ENCODE measurements around the gene CARF. TPM values are rescaled to one million over a fixed set of nuclear protein-coding genes. Genes with fewer than 3 reads are reported as not detected.

CARF gene
- 16.1 TPM for total RNA-seq

GRCh38 chr2:202911512-202912341 is at the start of gene CARF, which contains the start of gene WDR12:
CARF (plus strand) TSS chr2:202912275; CDS start chr2:202941903, 29,628 bp downstream.
WDR12 (minus strand) TSS chr2:202911673; CDS start chr2:202911476, 197 bp downstream.

GRCh38 chr2:202871300-202872141 is 40.6 kb upstream of the CARF start, which contains the start of gene ICA1L:
ICA1L (minus strand) TSS chr2:202871766; CDS start chr2:202829009, 42,757 bp downstream.

GRCh38 chr2:203014456-203015199 is 102.6 kb downstream of the CARF start, which contains the start of gene NBEAL1:
NBEAL1 (plus strand) TSS chr2:203014875; CDS start chr2:203016385, 1,510 bp downstream.

Small RNA genes within 50 kb of the gene (small RNA-seq; reads per million reads assigned to genes)
- not detected for gene AC010900.2 (ENCODE audit: low replicate concordance)

Other genes starting within 250 kb of the CARF start
- 20.7 TPM for gene ICA1L, start 40.5 kb upstream of the CARF start, total RNA-seq
- gene WDR12, start 602 bp upstream of the CARF start, total RNA-seq: 33.9 TPM
- gene NBEAL1, start 102.6 kb downstream of the CARF start, total RNA-seq: 62.8 TPM